Spleen (tissue), 7 donors: ENCODE measurements around the gene HOGA1.

Source experiments
- POLR2AphosphoS5 ChIP-seq, 3 donors: sonication (generic); formaldehyde crosslinking; IDR thresholded peaks; one replicate each; pipeline ENCODE4 v1.5.1; 2017; ENCODE audit warnings: antibody characterized with exemption in 3 of 3
- TF ChIP-seq, protein P1 (sequence below), 11 experiments: fragments of 200-600 bp in 7 of 11; fragments of 450-650 bp in 4 of 11; sonication (generic) in 4 of 11; IDR thresholded peaks in 8 of 11; conservative IDR thresholded peaks in 3 of 11; 1 replicate in 7 of 11; 2 replicates in 4 of 11; pipeline versions ENCODE4 v1.4.0 to v1.8.0; 2016 to 2021; ENCODE audit warnings: antibody characterized with exemption in 11 of 11, inconsistent platforms in 4 of 11, mild to moderate bottlenecking in 1 of 11
- donor health status: DM: no; HTN: no; CAD: no; lungs with moderate emphysema.
- donor health status: DM: no; HTN: no; CAD: no.
- donor health status: DM: no; HTN: no; CAD: no.

DNA sequence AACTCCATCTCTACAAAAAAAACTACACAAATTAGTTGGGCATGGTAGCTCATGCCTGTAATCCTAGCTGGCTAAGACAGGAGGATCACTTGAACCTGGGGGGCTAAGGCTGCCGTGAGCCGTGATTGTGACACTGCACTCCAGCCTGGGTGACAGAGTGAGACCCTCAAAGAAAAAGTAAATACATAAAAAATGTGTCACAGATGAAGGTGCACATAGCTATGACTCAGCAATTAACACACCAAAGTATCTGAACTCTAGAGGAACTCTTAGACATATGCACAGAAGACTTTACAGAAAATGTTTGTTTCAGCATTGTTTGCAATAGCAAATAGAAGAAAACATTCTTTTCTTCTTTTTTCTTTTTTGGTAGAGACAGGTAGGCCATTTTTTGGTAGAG, 13.6 kb downstream of the HOGA1 start:
- TF ChIP-seq, protein P1, sequence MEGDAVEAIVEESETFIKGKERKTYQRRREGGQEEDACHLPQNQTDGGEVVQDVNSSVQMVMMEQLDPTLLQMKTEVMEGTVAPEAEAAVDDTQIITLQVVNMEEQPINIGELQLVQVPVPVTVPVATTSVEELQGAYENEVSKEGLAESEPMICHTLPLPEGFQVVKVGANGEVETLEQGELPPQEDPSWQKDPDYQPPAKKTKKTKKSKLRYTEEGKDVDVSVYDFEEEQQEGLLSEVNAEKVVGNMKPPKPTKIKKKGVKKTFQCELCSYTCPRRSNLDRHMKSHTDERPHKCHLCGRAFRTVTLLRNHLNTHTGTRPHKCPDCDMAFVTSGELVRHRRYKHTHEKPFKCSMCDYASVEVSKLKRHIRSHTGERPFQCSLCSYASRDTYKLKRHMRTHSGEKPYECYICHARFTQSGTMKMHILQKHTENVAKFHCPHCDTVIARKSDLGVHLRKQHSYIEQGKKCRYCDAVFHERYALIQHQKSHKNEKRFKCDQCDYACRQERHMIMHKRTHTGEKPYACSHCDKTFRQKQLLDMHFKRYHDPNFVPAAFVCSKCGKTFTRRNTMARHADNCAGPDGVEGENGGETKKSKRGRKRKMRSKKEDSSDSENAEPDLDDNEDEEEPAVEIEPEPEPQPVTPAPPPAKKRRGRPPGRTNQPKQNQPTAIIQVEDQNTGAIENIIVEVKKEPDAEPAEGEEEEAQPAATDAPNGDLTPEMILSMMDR (IDR thresholded peaks at IDR 0.05 in 8 of 11, conservative IDR thresholded peaks at IDR 0.05 in 3 of 11), result no peak
- TF ChIP-seq POLR2AphosphoS5 (IDR thresholded peaks at IDR 0.05), result no peak
